CD8-positive, alpha-beta memory T cell (primary cell): Measurements from ENCODE around the gene DGKI. TPM values are rescaled to one million over a fixed set of nuclear protein-coding genes. Genes with fewer than 3 reads are reported as not detected.

Experiments used
- CTCF ChIA-PET: fragments of 350-600 bp; sonication (Branson Sonifier 250); formaldehyde crosslinking; loops from one replicate; lab custom pipeline; 2021; ENCODE audit warnings: antibody characterized with exemption; lab: Charles Lee
- POLR2A ChIA-PET: fragments of 350-600 bp; sonication (Branson Sonifier 250); formaldehyde crosslinking; loops from one replicate; lab custom pipeline; 2021; ENCODE audit warnings: antibody characterized with exemption; lab: Charles Lee
- DNase-seq, 5 donors: peaks; one replicate each; pipeline versions ENCODE4 v3.0.0 to v3.0.0-alpha.2; 2020 to 2022; ENCODE audit warnings: mixed read lengths in 1 of 5
- H3K27ac ChIP-seq: one replicate; pipeline ENCODE4 v1.7.0; 2013; ENCODE audit warnings: low read depth, mild to moderate bottlenecking, low read length, moderate library complexity
- H3K27me3 ChIP-seq: 2 replicates; pipeline ENCODE4 v1.7.0; 2013; ENCODE audit warnings: low read length, mild to moderate bottlenecking; ENCODE audit not compliant: insufficient read depth, poor library complexity, severe bottlenecking
- H3K36me3 ChIP-seq: 2 replicates; pipeline ENCODE4 v1.7.0; 2013; ENCODE audit warnings: mild to moderate bottlenecking, low read length, moderate library complexity; ENCODE audit not compliant: insufficient read depth
- H3K4me1 ChIP-seq: 2 replicates; pipeline ENCODE4 v1.7.0; 2013; ENCODE audit warnings: mild to moderate bottlenecking, low read length, moderate library complexity; ENCODE audit not compliant: insufficient read depth
- H3K4me3 ChIP-seq: 2 replicates; pipeline ENCODE4 v1.7.0; 2013; ENCODE audit warnings: mild to moderate bottlenecking, low read length
- H3K9me3 ChIP-seq: 2 replicates; pipeline ENCODE4 v1.7.0; 2013; ENCODE audit warnings: mild to moderate bottlenecking, low read length
- H3K27ac Mint-ChIP-seq, 8 donors: one replicate each; pipeline ENCODE4 v1.8.0; 2020 to 2021; ENCODE audit warnings: mixed read lengths in 8 of 8, mild to moderate bottlenecking in 6 of 8, inconsistent platforms in 3 of 8, moderate library complexity in 3 of 8
- H3K27me3 Mint-ChIP-seq, 2 donors: one replicate each; pipeline ENCODE4 v1.8.0; 2020 to 2021; ENCODE audit warnings: mixed read lengths in 2 of 2, mild to moderate bottlenecking in 1 of 2, moderate library complexity in 1 of 2
- H3K36me3 Mint-ChIP-seq, 3 donors: one replicate each; pipeline ENCODE4 v1.8.0; 2020 to 2021; ENCODE audit warnings: mixed read lengths in 3 of 3, inconsistent platforms in 1 of 3, mild to moderate bottlenecking in 1 of 3
- H3K4me1 Mint-ChIP-seq, 3 donors: one replicate each; pipeline ENCODE4 v1.8.0; 2020 to 2021; ENCODE audit warnings: mixed read lengths in 3 of 3, inconsistent platforms in 1 of 3, mild to moderate bottlenecking in 1 of 3
- H3K4me3 Mint-ChIP-seq, 7 donors: one replicate each; pipeline ENCODE4 v1.8.0; 2020 to 2021; ENCODE audit warnings: mixed read lengths in 7 of 7, mild to moderate bottlenecking in 6 of 7, moderate library complexity in 4 of 7, inconsistent platforms in 2 of 7
- H3K9me3 Mint-ChIP-seq, 5 donors: one replicate each; pipeline ENCODE4 v1.8.0; 2020 to 2022; ENCODE audit warnings: mixed read lengths in 5 of 5, mild to moderate bottlenecking in 3 of 5, moderate library complexity in 2 of 5, inconsistent platforms in 1 of 5
- polyA plus RNA-seq: library from polyadenylated mRNA; unstranded; fragments of 300-500 nt; fragmentation: Illumina TruSeq; gene quantifications from one replicate; pipeline ENCODE4 v1.2.3, GENCODE V29; 2021
- total RNA-seq, 2 experiments: library from RNA; stranded (reverse); gene quantifications; one replicate each; pipeline ENCODE4 v1.2.3, GENCODE V29; 2021

DGKI gene
- total and polyA plus RNA-seq, 3 experiments from 2014 or later: 1.3 to 1.4 TPM; not detected in 1

GRCh38 chr7:137850571-137850970 is 3.8 kb upstream of the DGKI start:
- Histone ChIP-seq H3K4me3 (no peak overlapping the region), H3K4me1 (no peaks in the 10 kb centered on the region), H3K36me3 (no peaks in the 10 kb centered on the region), H3K9me3 (no peaks in the 10 kb centered on the region), H3K27ac (no peak overlapping the region), H3K27me3 (peaks cover 11% of the 10 kb centered on the region)
- H3K27me3 Mint-ChIP-seq: peaks cover 25 to 28% of the 10 kb centered on the region in 2 donors
- POLR2A ChIA-PET: no interaction called here
- CTCF ChIA-PET: no interaction called here
- peaks cover 1 to 7% (median 5%) of the 10 kb centered on the region in 3 donors for H3K36me3 Mint-ChIP-seq
- peak overlapping the region in 1 of 8 donors; percentile 25 for H3K27ac Mint-ChIP-seq
- DNase-seq: no peak
- no peak overlapping the region for H3K4me3 Mint-ChIP-seq
- H3K9me3 Mint-ChIP-seq: no peaks in the 10 kb centered on the region
- H3K4me1 Mint-ChIP-seq: peaks cover 4 to 16% (median 5%) of the 10 kb centered on the region in 3 donors

GRCh38 chr7:137848095-137848494 is 1.3 kb upstream of the DGKI start:
- Histone ChIP-seq H3K36me3 (no peaks in the 10 kb centered on the region), H3K27me3 (peaks cover 19% of the 10 kb centered on the region), H3K4me1 (no peaks in the 10 kb centered on the region), H3K4me3 (no peak overlapping the region), H3K9me3 (no peaks in the 10 kb centered on the region), H3K27ac (no peak overlapping the region)
- H3K27me3 Mint-ChIP-seq: peaks cover 50 to 51% of the 10 kb centered on the region in 2 donors
- ChIA-PET CTCF (no interaction called here), POLR2A (no interaction called here)
- H3K4me1 Mint-ChIP-seq: peaks cover 4 to 16% (median 5%) of the 10 kb centered on the region in 3 donors
- no peaks in the 10 kb centered on the region for H3K9me3 Mint-ChIP-seq
- H3K27ac Mint-ChIP-seq: no peak overlapping the region
- peaks cover 0 to 4% (median 0%) of the 10 kb centered on the region in 3 donors for H3K36me3 Mint-ChIP-seq
- no peak for DNase-seq
- H3K4me3 Mint-ChIP-seq: peak overlapping the region in 6 of 7 donors; percentile 5 to 65 (median 46)

GRCh38 chr7:137847568-137848050 is 835 bp upstream of the DGKI start:
- no peak for DNase-seq
- Mint-ChIP-seq H3K9me3 (no peaks in the 10 kb centered on the region), H3K36me3 (peaks cover 0 to 4% (median 0%) of the 10 kb centered on the region in 3 donors), H3K27me3 (peaks cover 51 to 54% of the 10 kb centered on the region in 2 donors), H3K4me1 (peaks cover 4 to 16% (median 5%) of the 10 kb centered on the region in 3 donors), H3K27ac (no peak overlapping the region), H3K4me3 (peak overlapping the region in 6 of 7 donors; percentile 5 to 65 (median 42))
- Histone ChIP-seq H3K9me3 (no peaks in the 10 kb centered on the region), H3K4me3 (no peak overlapping the region), H3K27me3 (peaks cover 19% of the 10 kb centered on the region), H3K36me3 (no peaks in the 10 kb centered on the region), H3K4me1 (no peaks in the 10 kb centered on the region), H3K27ac (no peak overlapping the region)
- ChIA-PET CTCF (no interaction called here), POLR2A (no interaction called here)

- Histone ChIP-seq H3K9me3 (no peaks in the 10 kb centered on the region), H3K36me3 (no peaks in the 10 kb centered on the region), H3K27ac (no peak overlapping the region), H3K4me3 (no peak overlapping the region), H3K4me1 (no peaks in the 10 kb centered on the region), H3K27me3 (peaks cover 19% of the 10 kb centered on the region)
- H3K27me3 Mint-ChIP-seq: peaks cover 51 to 63% of the 10 kb centered on the region in 2 donors
- peaks cover 4 to 16% (median 5%) of the 10 kb centered on the region in 3 donors for H3K4me1 Mint-ChIP-seq
- peaks cover 0 to 4% (median 0%) of the 10 kb centered on the region in 3 donors for H3K36me3 Mint-ChIP-seq
- no peak overlapping the region for H3K27ac Mint-ChIP-seq
- peak in 1 of 5 donors; percentile 5 for DNase-seq
- no peak overlapping the region for H3K4me3 Mint-ChIP-seq
- no peaks in the 10 kb centered on the region for H3K9me3 Mint-ChIP-seq
- ChIA-PET POLR2A (no interaction called here), CTCF (no interaction called here)
These were observed 286 bp downstream of the DGKI start for GRCh38 chr7:137846549-137846826.

- H3K4me1 Mint-ChIP-seq: peaks cover 4 to 16% (median 5%) of the 10 kb centered on the region in 3 donors
- Histone ChIP-seq H3K4me3 (no peak overlapping the region), H3K9me3 (no peaks in the 10 kb centered on the region), H3K27me3 (peaks cover 19% of the 10 kb centered on the region), H3K27ac (no peak overlapping the region), H3K4me1 (no peaks in the 10 kb centered on the region), H3K36me3 (no peaks in the 10 kb centered on the region)
- H3K9me3 Mint-ChIP-seq: no peaks in the 10 kb centered on the region
- peak overlapping the region in 1 of 8 donors; percentile 43 for H3K27ac Mint-ChIP-seq
- peaks cover 0 to 2% (median 0%) of the 10 kb centered on the region in 3 donors for H3K36me3 Mint-ChIP-seq
- CTCF ChIA-PET: no interaction called here
- no peak for DNase-seq
- POLR2A ChIA-PET: no interaction called here
- H3K27me3 Mint-ChIP-seq: peaks cover 47 to 76% of the 10 kb centered on the region in 2 donors
- H3K4me3 Mint-ChIP-seq: peak overlapping the region in 3 of 7 donors; percentile 0 to 76 (median 27)
These were observed 1.9 kb downstream of the DGKI start for GRCh38 chr7:137844677-137845425.

- Histone ChIP-seq H3K27me3 (peaks cover 4% of the 10 kb centered on the region), H3K36me3 (no peaks in the 10 kb centered on the region), H3K4me3 (no peak overlapping the region), H3K9me3 (no peaks in the 10 kb centered on the region), H3K27ac (no peak overlapping the region), H3K4me1 (no peaks in the 10 kb centered on the region)
- Mint-ChIP-seq H3K4me3 (no peak overlapping the region), H3K27ac (no peak overlapping the region), H3K27me3 (peaks cover 27 to 81% of the 10 kb centered on the region in 2 donors), H3K36me3 (peaks cover 0 to 3% (median 0%) of the 10 kb centered on the region in 3 donors), H3K4me1 (no peaks in the 10 kb centered on the region), H3K9me3 (no peaks in the 10 kb centered on the region)
- CTCF ChIA-PET: no interaction called here
- POLR2A ChIA-PET: no interaction called here
- DNase-seq: no peak
These were observed 6.6 kb downstream of the DGKI start for GRCh38 chr7:137839903-137840779.

- no peak overlapping the region for H3K4me3 ChIP-seq
- Mint-ChIP-seq H3K9me3 (peaks cover 0 to 2% (median 0%) of the 10 kb centered on the region in 5 donors), H3K27me3 (peaks cover 16 to 72% of the 10 kb centered on the region in 2 donors), H3K4me1 (no peaks in the 10 kb centered on the region), H3K27ac (no peak overlapping the region), H3K36me3 (peaks cover 0 to 3% (median 0%) of the 10 kb centered on the region in 3 donors), H3K4me3 (no peak overlapping the region)
- no peak overlapping the region for H3K27ac ChIP-seq
- ChIA-PET CTCF (no interaction called here), POLR2A (no interaction called here)
- no peaks in the 10 kb centered on the region for H3K9me3 ChIP-seq
- H3K27me3 ChIP-seq: no peaks in the 10 kb centered on the region
- DNase-seq: no peak
- no peaks in the 10 kb centered on the region for H3K36me3 ChIP-seq
- no peaks in the 10 kb centered on the region for H3K4me1 ChIP-seq
These were observed 8.0 kb downstream of the DGKI start for GRCh38 chr7:137838706-137839315.
